ENCODE results near the gene SDK1. TPM values are rescaled to one million over a fixed set of nuclear protein-coding genes. Genes with fewer than 3 reads are reported as not detected.

Gene SDK1
- total and polyA plus RNA-seq, 8 donors = 1.6 to 11.2 (median 6.6) TPM

- Histone ChIP-seq H3K9me3 (no peaks in the 10 kb centered on the region), H3K4me1 (no peaks in the 10 kb centered on the region), H3K27ac (no peak overlapping the region), H3K4me3 (no peak overlapping the region), H3K36me3 (no peaks in the 10 kb centered on the region), H3K27me3 (no peaks in the 10 kb centered on the region)
- peak in 1 of 2 donors; percentile 7 for DNase-seq
- WGBS, 5 donors = 82 to 92% (median 85%) methylated on average over 4 of the region's 4 CpGs
- TF ChIP-seq POLR2A (IDR thresholded peaks at IDR 0.05) = no peak
- TF ChIP-seq CTCF (IDR thresholded peaks at IDR 0.05) = no peak
- TF ChIP-seq POLR2AphosphoS5 (IDR thresholded peaks at IDR 0.05) = no peak
- no peak for TF ChIP-seq EP300 (IDR thresholded peaks at IDR 0.05)
- intact Hi-C loops (cut with DNase I; ENCODE audit: low total_unique reads) = no loop called here
Measured at GRCh38 chr7:3795141-3795540, 494.1 kb downstream of the SDK1 start.

GRCh38 chr7:3795781-3796180 lies 494.7 kb downstream of the SDK1 start:
- Histone ChIP-seq H3K36me3 (no peaks in the 10 kb centered on the region), H3K4me3 (no peak overlapping the region), H3K4me1 (no peaks in the 10 kb centered on the region), H3K27me3 (no peaks in the 10 kb centered on the region), H3K27ac (no peak overlapping the region), H3K9me3 (no peaks in the 10 kb centered on the region)
- 67 to 81% (median 79%) methylated on average over 3 of the region's 3 CpGs for WGBS, 5 donors
- no peak for DNase-seq
- TF ChIP-seq POLR2A (IDR thresholded peaks at IDR 0.05) = no peak
- TF ChIP-seq POLR2AphosphoS5 (IDR thresholded peaks at IDR 0.05) = no peak
- TF ChIP-seq CTCF (IDR thresholded peaks at IDR 0.05) = no peak
- TF ChIP-seq EP300 (IDR thresholded peaks at IDR 0.05) = no peak
- intact Hi-C loops (cut with DNase I; ENCODE audit: low total_unique reads) = no loop called here

GRCh38 chr7:3805151-3805550 lies 504.1 kb downstream of the SDK1 start:
- no peak overlapping the region for H3K27ac ChIP-seq
- no peaks in the 10 kb centered on the region for H3K4me1 ChIP-seq
- no peaks in the 10 kb centered on the region for H3K27me3 ChIP-seq
- no peak for TF ChIP-seq CTCF (IDR thresholded peaks at IDR 0.05)
- TF ChIP-seq EP300 (IDR thresholded peaks at IDR 0.05) = no peak
- TF ChIP-seq POLR2AphosphoS5 (IDR thresholded peaks at IDR 0.05) = no peak
- TF ChIP-seq POLR2A (IDR thresholded peaks at IDR 0.05) = no peak
- no peak for DNase-seq
- intact Hi-C loops (cut with DNase I; ENCODE audit: low total_unique reads) = no loop called here
- no peaks in the 10 kb centered on the region for H3K9me3 ChIP-seq
- H3K36me3 ChIP-seq = no peaks in the 10 kb centered on the region
- WGBS, 5 donors = 76 to 89% (median 85%) methylated on average over 3 of the region's 3 CpGs
- H3K4me3 ChIP-seq = no peak overlapping the region

GRCh38 chr7:3806516-3806915 lies 505.5 kb downstream of the SDK1 start:
- H3K9me3 ChIP-seq = no peaks in the 10 kb centered on the region
- no peaks in the 10 kb centered on the region for H3K27me3 ChIP-seq
- no peak for DNase-seq
- H3K27ac ChIP-seq = no peak overlapping the region
- no peaks in the 10 kb centered on the region for H3K4me1 ChIP-seq
- WGBS, 5 donors = 75 to 92% (median 83%) methylated on average over 8 of the region's 8 CpGs
- no peak overlapping the region for H3K4me3 ChIP-seq
- intact Hi-C loops (cut with DNase I; ENCODE audit: low total_unique reads) = no loop called here
- no peaks in the 10 kb centered on the region for H3K36me3 ChIP-seq
- TF ChIP-seq POLR2AphosphoS5 (IDR thresholded peaks at IDR 0.05) (no peak), CTCF (IDR thresholded peaks at IDR 0.05) (no peak), EP300 (IDR thresholded peaks at IDR 0.05) (no peak), POLR2A (IDR thresholded peaks at IDR 0.05) (no peak)
